CD4-positive, alpha-beta T cell (primary cell): Measurements from ENCODE around the gene NDUFA12. TPM values are rescaled to one million over a fixed set of nuclear protein-coding genes. Genes with fewer than 3 reads are reported as not detected.
A peak's percentile ranks its signal among the peaks of the same experiment; 100 is the strongest.

Source experiments
- ATAC-seq: fragments of 200-7000 bp; cut with Tn5 transposase; one replicate; pipeline ENCODE4 v1.10.0; 2022; ENCODE audit warnings: mild to moderate bottlenecking; ENCODE audit not compliant: poor library complexity
- CTCF ChIA-PET: fragments of 350-600 bp; sonication (Branson Sonifier 250); formaldehyde crosslinking; loops from one replicate; lab custom pipeline; 2021; ENCODE audit warnings: antibody characterized with exemption, inconsistent platforms; lab: Charles Lee
- POLR2A ChIA-PET: fragments of 350-600 bp; sonication (Branson Sonifier 250); formaldehyde crosslinking; loops from one replicate; lab custom pipeline; 2021; ENCODE audit warnings: antibody characterized with exemption, inconsistent platforms; lab: Charles Lee
- DNase-seq, 14 experiments: peaks; one replicate each; pipeline ENCODE4 v3.0.0-alpha.2; 2013 to 2020; ENCODE audit warnings: mixed read lengths in 2 of 14
- H3K27ac ChIP-seq, 2 donors: one replicate each; pipeline versions ENCODE4 v1.5.1 to v1.7.0; 2013; ENCODE audit warnings: low read length in 2 of 2, low read depth in 1 of 2, mild to moderate bottlenecking in 1 of 2
- H3K27me3 ChIP-seq, 2 experiments: 1 replicate in 1 of 2; 2 replicates in 1 of 2; pipeline versions ENCODE4 v1.6.1 to v1.7.0; 2013; ENCODE audit warnings: low read length in 2 of 2, control low read depth in 1 of 2, mild to moderate bottlenecking in 1 of 2, moderate library complexity in 1 of 2; ENCODE audit not compliant: insufficient read depth in 2 of 2, control insufficient read depth in 1 of 2
- H3K36me3 ChIP-seq: one replicate; pipeline ENCODE4 v1.6.1; 2013; ENCODE audit warnings: low read length, control low read depth; ENCODE audit not compliant: insufficient read depth
- H3K4me1 ChIP-seq: one replicate; pipeline ENCODE4 v1.6.1; 2013; ENCODE audit warnings: low read length, control low read depth; ENCODE audit not compliant: insufficient read depth
- H3K4me3 ChIP-seq: one replicate; pipeline ENCODE4 v1.5.1; 2013; ENCODE audit warnings: mild to moderate bottlenecking, low read length, moderate library complexity
- H3K9me3 ChIP-seq, 2 experiments: 1 replicate in 1 of 2; 2 replicates in 1 of 2; pipeline versions ENCODE4 v1.6.1 to v1.7.0; 2013; ENCODE audit warnings: low read length in 2 of 2, mild to moderate bottlenecking in 2 of 2, control low read depth in 1 of 2, moderate library complexity in 1 of 2; ENCODE audit not compliant: control insufficient read depth in 1 of 2, insufficient read depth in 1 of 2
- H3K27ac Mint-ChIP-seq: one replicate; pipeline ENCODE4 v1.8.0; 2020; ENCODE audit warnings: mixed read lengths
- H3K27me3 Mint-ChIP-seq: one replicate; pipeline ENCODE4 v1.8.0; 2021; ENCODE audit warnings: mixed read lengths
- H3K36me3 Mint-ChIP-seq: one replicate; pipeline ENCODE4 v1.8.0; 2021; ENCODE audit warnings: low read depth, mixed read lengths
- H3K4me1 Mint-ChIP-seq: one replicate; pipeline ENCODE4 v1.8.0; 2021; ENCODE audit warnings: low read depth, mixed read lengths
- H3K4me3 Mint-ChIP-seq: one replicate; pipeline ENCODE4 v1.8.0; 2020; ENCODE audit warnings: mild to moderate bottlenecking, mixed read lengths
- H3K9me3 Mint-ChIP-seq: one replicate; pipeline ENCODE4 v1.8.0; 2020; ENCODE audit warnings: mixed read lengths
- intact Hi-C, 2 experiments: fragments of 100-400 bp; cut with DNase I in 1 of 2; cut with micrococcal nuclease in 1 of 2; formaldehyde crosslinking; loops; one replicate each; pipeline versions ENCODE4 v1.15.1 to v1.9.0; 2023 to 2025; cut with DNase I, micrococcal nuclease
- polyA plus RNA-seq, 2 donors: library from polyadenylated mRNA; unstranded; fragments of 120-200 nt; gene quantifications; one replicate each; pipeline ENCODE4 v1.2.1, GENCODE V29; 2013
- total RNA-seq, 174 experiments: library from RNA in 2 of 174; stranded (reverse) in 2 of 174; gene quantifications; one replicate each; pipeline ENCODE4 v1.2.3 and lab custom pipeline; 2021 to 2026
- TF ChIP-seq, protein P1 (sequence below): fragments of 200-600 bp; IDR thresholded peaks from one replicate; pipeline ENCODE4 v1.8.0; 2022; ENCODE audit warnings: antibody characterized with exemption, mild to moderate bottlenecking

Gene NDUFA12
- 10 to 100 TPM; 43.3 to 43.7 TPM for total RNA-seq
- polyA plus RNA-seq (2013, experiment 1 of 2): 111 TPM
- polyA plus RNA-seq (2013, experiment 2 of 2): 115 TPM
- 25.8 to 101 (median 38.1) reads per million in 172 experiments for total RNA-seq (lab: John Stamatoyannopoulos, UW)

DNA sequence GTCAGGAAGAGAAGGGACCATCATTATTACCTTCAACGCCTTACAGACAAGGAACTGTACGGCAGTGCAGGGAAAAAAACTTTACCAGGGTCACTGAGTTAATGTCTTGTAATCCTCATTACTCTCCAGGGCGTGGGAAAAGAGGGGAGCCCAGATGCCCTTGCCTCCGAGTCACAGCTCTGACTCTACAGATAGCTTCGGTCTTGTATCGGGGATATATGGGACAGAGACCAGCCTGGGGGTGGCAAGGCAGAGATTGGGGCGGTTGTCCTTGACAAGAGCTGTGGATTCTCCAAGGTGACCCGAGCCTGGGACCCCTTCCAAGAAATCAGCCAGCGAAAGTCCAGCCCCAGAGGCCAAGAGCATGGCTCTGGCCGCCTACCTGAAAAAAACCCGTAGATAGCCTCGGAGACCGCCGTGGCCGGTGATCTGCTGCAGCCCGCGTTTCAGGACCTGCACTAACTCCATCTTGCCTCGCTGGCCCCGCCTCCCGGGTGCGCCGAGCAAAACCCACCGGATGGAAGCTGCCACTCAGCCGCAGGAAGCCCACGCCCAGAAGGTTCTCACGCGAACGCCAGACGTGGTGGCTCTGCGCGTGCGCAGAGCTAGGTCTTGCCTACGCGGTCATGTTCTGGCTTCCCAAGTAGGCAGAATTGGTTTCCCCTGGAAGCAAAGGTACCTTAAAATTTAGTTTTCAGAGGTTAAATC lies at the start of gene NDUFA12:
Gene NDUFA12 (minus strand): TSS at position 485 of the 708 bp plus-strand sequence. CDS start 17 bp downstream, at position 468.
- peak within 1 kb of the TSS; percentile 66 to 76 for H3K27ac ChIP-seq
- H3K4me1 ChIP-seq: peaks cover 29% of the 10 kb centered on the region
- peak within 1 kb of the TSS; percentile 87 for H3K27ac Mint-ChIP-seq
- H3K9me3 Mint-ChIP-seq: peaks cover 6% of the 10 kb centered on the region
- H3K27me3 ChIP-seq: no peaks in the 10 kb centered on the region
- ChIA-PET POLR2A (interaction anchor here (0.7 to 5.2 kb wide), 14 partner anchors 10 to 940 kb away, joined by 3 to 51 read pairs (median 7); partner anchors contain the start of genes AMDHD1, CCDC38, FGD6 and METAP2), CTCF (interaction anchor here (1.1 to 2.6 kb wide), 6 partner anchors 11 to 214 kb away, joined by 3 to 10 read pairs (median 4); partner anchors contain the start of genes FGD6, NR2C1 and VEZT)
- H3K4me3 Mint-ChIP-seq: peak within 1 kb of the TSS; percentile 96
- H3K27me3 Mint-ChIP-seq: no peaks in the 10 kb centered on the region
- TF ChIP-seq, protein P1, sequence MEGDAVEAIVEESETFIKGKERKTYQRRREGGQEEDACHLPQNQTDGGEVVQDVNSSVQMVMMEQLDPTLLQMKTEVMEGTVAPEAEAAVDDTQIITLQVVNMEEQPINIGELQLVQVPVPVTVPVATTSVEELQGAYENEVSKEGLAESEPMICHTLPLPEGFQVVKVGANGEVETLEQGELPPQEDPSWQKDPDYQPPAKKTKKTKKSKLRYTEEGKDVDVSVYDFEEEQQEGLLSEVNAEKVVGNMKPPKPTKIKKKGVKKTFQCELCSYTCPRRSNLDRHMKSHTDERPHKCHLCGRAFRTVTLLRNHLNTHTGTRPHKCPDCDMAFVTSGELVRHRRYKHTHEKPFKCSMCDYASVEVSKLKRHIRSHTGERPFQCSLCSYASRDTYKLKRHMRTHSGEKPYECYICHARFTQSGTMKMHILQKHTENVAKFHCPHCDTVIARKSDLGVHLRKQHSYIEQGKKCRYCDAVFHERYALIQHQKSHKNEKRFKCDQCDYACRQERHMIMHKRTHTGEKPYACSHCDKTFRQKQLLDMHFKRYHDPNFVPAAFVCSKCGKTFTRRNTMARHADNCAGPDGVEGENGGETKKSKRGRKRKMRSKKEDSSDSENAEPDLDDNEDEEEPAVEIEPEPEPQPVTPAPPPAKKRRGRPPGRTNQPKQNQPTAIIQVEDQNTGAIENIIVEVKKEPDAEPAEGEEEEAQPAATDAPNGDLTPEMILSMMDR: no peak
- H3K4me3 ChIP-seq: peak within 1 kb of the TSS; percentile 80
- DNase-seq: peak; percentile 90 to 99 (median 93)
- ATAC-seq: peak; percentile 100
- H3K4me1 Mint-ChIP-seq: peaks cover 55% of the 10 kb centered on the region
- intact Hi-C loops: loop anchor here (2.0 to 10.0 kb wide), 9 partner anchors 15 to 1429 kb away; partner anchors contain the start of genes AMDHD1 (in 1 of the 2), CCDC38 (in 1 of the 2), CRADD (in 1 of the 2) and FGD6 (in 1 of the 2)
- H3K9me3 ChIP-seq: peaks cover 15 to 28% of the 10 kb centered on the region in 2 experiments
- H3K36me3 ChIP-seq: peaks cover 18% of the 10 kb centered on the region
- H3K36me3 Mint-ChIP-seq: peaks cover 58% of the 10 kb centered on the region

DNA sequence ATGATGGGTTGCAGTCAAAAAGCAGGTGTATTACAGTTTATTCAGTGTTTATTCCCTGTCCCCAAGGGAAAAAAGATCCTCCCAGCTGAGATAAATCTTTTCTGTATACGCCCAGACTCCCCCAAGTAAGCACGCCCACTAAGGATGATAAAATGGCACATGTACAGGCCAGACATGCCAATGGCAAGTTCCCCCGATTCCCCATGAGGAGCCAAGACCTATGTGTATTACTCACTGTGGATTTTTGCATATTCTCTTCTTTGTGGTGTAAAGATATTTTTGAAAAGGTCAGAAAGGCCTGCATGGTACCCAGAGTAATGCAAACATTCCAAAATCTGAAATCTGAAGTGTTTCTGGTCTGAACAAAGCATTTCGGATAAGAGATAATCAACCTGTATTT lies 47.7 kb upstream of the NDUFA12 start:
- CTCF ChIA-PET: no interaction called here
- no peaks in the 10 kb centered on the region for H3K27me3 Mint-ChIP-seq
- intact Hi-C loops: no loop called here

DNA sequence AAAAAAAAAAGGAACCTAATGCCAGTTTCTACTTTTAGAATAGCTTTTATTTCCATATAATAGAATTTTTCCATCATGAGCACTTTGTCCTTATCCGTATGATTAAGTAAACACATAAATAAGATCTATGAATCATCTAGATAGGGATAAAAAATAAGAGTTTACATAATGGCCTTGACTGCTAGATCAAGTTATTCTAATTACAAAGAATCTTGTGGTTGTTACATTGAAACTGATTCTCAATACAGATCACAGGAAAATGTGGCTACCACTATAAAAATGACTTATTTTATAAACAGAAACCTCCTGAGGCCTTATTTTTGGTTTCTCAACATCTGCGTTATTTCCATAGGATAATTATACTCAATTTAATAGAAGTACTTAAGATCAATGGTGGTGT lies 34.4 kb upstream of the NDUFA12 start:
- peaks cover 3% of the 10 kb centered on the region for H3K4me1 ChIP-seq
- H3K36me3 ChIP-seq: peaks cover 21% of the 10 kb centered on the region
- intact Hi-C loops: no loop called here
- DNase-seq: no peak
- no peak overlapping the region for H3K27ac ChIP-seq
- H3K4me3 ChIP-seq: no peak overlapping the region
- H3K9me3 Mint-ChIP-seq: no peaks in the 10 kb centered on the region
- peaks cover 70% of the 10 kb centered on the region for H3K36me3 Mint-ChIP-seq
- TF ChIP-seq, protein P1: no peak
- no peaks in the 10 kb centered on the region for H3K27me3 Mint-ChIP-seq
- H3K9me3 ChIP-seq: no peaks in the 10 kb centered on the region
- no peak for ATAC-seq
- no peak overlapping the region for H3K27ac Mint-ChIP-seq
- POLR2A ChIA-PET: no interaction called here
- H3K27me3 ChIP-seq: no peaks in the 10 kb centered on the region
- CTCF ChIA-PET: no interaction called here
- H3K4me1 Mint-ChIP-seq: peaks cover 33% of the 10 kb centered on the region
- H3K4me3 Mint-ChIP-seq: no peak overlapping the region

More for the DNA sequence above, 47.7 kb upstream of the NDUFA12 start:
- TF ChIP-seq, protein P1: no peak
- H3K9me3 ChIP-seq: no peaks in the 10 kb centered on the region
- no peak overlapping the region for H3K27ac ChIP-seq
- peaks cover 53% of the 10 kb centered on the region for H3K36me3 ChIP-seq
- H3K27me3 ChIP-seq: no peaks in the 10 kb centered on the region
- H3K4me3 Mint-ChIP-seq: no peak overlapping the region
- ATAC-seq (no peak), DNase-seq (no peak)
- POLR2A ChIA-PET: no interaction called here
- no peaks in the 10 kb centered on the region for H3K4me1 ChIP-seq
- H3K4me3 ChIP-seq: no peak overlapping the region
- no peaks in the 10 kb centered on the region for H3K4me1 Mint-ChIP-seq
- peaks cover 80% of the 10 kb centered on the region for H3K36me3 Mint-ChIP-seq
- H3K9me3 Mint-ChIP-seq: no peaks in the 10 kb centered on the region
- no peak overlapping the region for H3K27ac Mint-ChIP-seq
